IPS-15b (cell line): Measurements from ENCODE around the gene ELOA2.
A peak's percentile ranks its signal among the peaks of the same experiment; 100 is the strongest.

ENCODE experiments used
- H3K27me3 ChIP-seq: one replicate; pipeline ENCODE4 v1.6.1; 2013; ENCODE audit warnings: low read length; ENCODE audit not compliant: control insufficient read depth, insufficient read depth
- H3K36me3 ChIP-seq: one replicate; pipeline ENCODE4 v1.6.1; 2013; ENCODE audit warnings: low read length; ENCODE audit not compliant: control insufficient read depth, insufficient read depth
- H3K4me1 ChIP-seq: one replicate; pipeline ENCODE4 v1.6.1; 2013; ENCODE audit warnings: mild to moderate bottlenecking, low read length; ENCODE audit not compliant: control insufficient read depth, insufficient read depth
- H3K4me3 ChIP-seq: one replicate; pipeline ENCODE4 v1.5.1; 2013; ENCODE audit warnings: low read depth, low read length
- H3K9ac ChIP-seq: one replicate; pipeline ENCODE4 v1.6.1; 2013; ENCODE audit warnings: low read depth, mild to moderate bottlenecking, low read length
- H3K9me3 ChIP-seq: one replicate; pipeline ENCODE4 v1.6.1; 2013; ENCODE audit warnings: mild to moderate bottlenecking, low read length; ENCODE audit not compliant: control insufficient read depth, insufficient read depth

The ELOA2 gene

GRCh38 chr18:47035156-47035671 is at the start of gene ELOA2:
ELOA2 (minus strand) TSS chr18:47035621; CDS start chr18:47035264, 357 bp downstream.
- Histone ChIP-seq H3K4me1 (no peaks in the 10 kb centered on the region), H3K27me3 (no peaks in the 10 kb centered on the region), H3K4me3 (no peak within 1 kb of the TSS), H3K9me3 (no peaks in the 10 kb centered on the region), H3K36me3 (no peaks in the 10 kb centered on the region), H3K9ac (no peak within 1 kb of the TSS)

GRCh38 chr18:47081578-47081977 is 46.2 kb upstream of the ELOA2 start:
- no peaks in the 10 kb centered on the region for H3K4me1 ChIP-seq
- no peaks in the 10 kb centered on the region for H3K36me3 ChIP-seq
- H3K9ac ChIP-seq: no peak overlapping the region
- H3K9me3 ChIP-seq: no peaks in the 10 kb centered on the region
- no peak overlapping the region for H3K4me3 ChIP-seq
- H3K27me3 ChIP-seq: no peaks in the 10 kb centered on the region

- no peak overlapping the region for H3K9ac ChIP-seq
- H3K27me3 ChIP-seq: no peaks in the 10 kb centered on the region
- no peak overlapping the region for H3K4me3 ChIP-seq
- no peaks in the 10 kb centered on the region for H3K36me3 ChIP-seq
- no peaks in the 10 kb centered on the region for H3K4me1 ChIP-seq
- no peaks in the 10 kb centered on the region for H3K9me3 ChIP-seq
These were observed 45.5 kb upstream of the ELOA2 start for GRCh38 chr18:47080872-47081271.

- Histone ChIP-seq H3K4me3 (no peak overlapping the region), H3K9ac (no peak overlapping the region), H3K4me1 (peaks cover 7% of the 10 kb centered on the region), H3K36me3 (no peaks in the 10 kb centered on the region), H3K9me3 (no peaks in the 10 kb centered on the region), H3K27me3 (no peaks in the 10 kb centered on the region)
These were observed 41.7 kb upstream of the ELOA2 start for GRCh38 chr18:47077111-47077510.

- H3K4me3 ChIP-seq: no peak overlapping the region
- H3K27me3 ChIP-seq: no peaks in the 10 kb centered on the region
- no peaks in the 10 kb centered on the region for H3K36me3 ChIP-seq
- H3K4me1 ChIP-seq: peaks cover 7% of the 10 kb centered on the region
- H3K9me3 ChIP-seq: no peaks in the 10 kb centered on the region
- peak overlapping the region; percentile 17 for H3K9ac ChIP-seq
These were observed 39.9 kb upstream of the ELOA2 start for GRCh38 chr18:47075098-47075883.

GRCh38 chr18:47067648-47068047 is 32.2 kb upstream of the ELOA2 start:
- no peaks in the 10 kb centered on the region for H3K4me1 ChIP-seq

GRCh38 chr18:47063096-47063495 is 27.7 kb upstream of the ELOA2 start:
- Histone ChIP-seq H3K36me3 (no peaks in the 10 kb centered on the region), H3K4me3 (no peak overlapping the region), H3K9ac (no peak overlapping the region), H3K27me3 (no peaks in the 10 kb centered on the region), H3K9me3 (no peaks in the 10 kb centered on the region), H3K4me1 (no peaks in the 10 kb centered on the region)

More at GRCh38 chr18:47067648-47068047, 32.2 kb upstream of the ELOA2 start:
- Histone ChIP-seq H3K4me3 (no peak overlapping the region), H3K36me3 (no peaks in the 10 kb centered on the region), H3K9me3 (no peaks in the 10 kb centered on the region), H3K27me3 (no peaks in the 10 kb centered on the region), H3K9ac (no peak overlapping the region)

GRCh38 chr18:47062471-47062870 is 27.1 kb upstream of the ELOA2 start:
- Histone ChIP-seq H3K4me3 (no peak overlapping the region), H3K4me1 (no peaks in the 10 kb centered on the region)

GRCh38 chr18:47054369-47054768 is 18.9 kb upstream of the ELOA2 start:
- Histone ChIP-seq H3K9ac (no peak overlapping the region), H3K4me1 (no peaks in the 10 kb centered on the region), H3K27me3 (no peaks in the 10 kb centered on the region), H3K36me3 (no peaks in the 10 kb centered on the region), H3K9me3 (no peaks in the 10 kb centered on the region), H3K4me3 (no peak overlapping the region)

More at GRCh38 chr18:47062471-47062870, 27.1 kb upstream of the ELOA2 start:
- no peaks in the 10 kb centered on the region for H3K36me3 ChIP-seq
- H3K9ac ChIP-seq: no peak overlapping the region
- no peaks in the 10 kb centered on the region for H3K9me3 ChIP-seq
- no peaks in the 10 kb centered on the region for H3K27me3 ChIP-seq

- Histone ChIP-seq H3K9me3 (no peaks in the 10 kb centered on the region), H3K27me3 (no peaks in the 10 kb centered on the region), H3K4me1 (no peaks in the 10 kb centered on the region), H3K36me3 (no peaks in the 10 kb centered on the region), H3K4me3 (no peak overlapping the region), H3K9ac (no peak overlapping the region)
These were observed 15.0 kb upstream of the ELOA2 start for GRCh38 chr18:47050468-47050867.

GRCh38 chr18:47040982-47041381 is 5.6 kb upstream of the ELOA2 start:
- no peaks in the 10 kb centered on the region for H3K27me3 ChIP-seq
- H3K9ac ChIP-seq: no peak overlapping the region
- no peaks in the 10 kb centered on the region for H3K36me3 ChIP-seq
- H3K4me3 ChIP-seq: no peak overlapping the region
- no peaks in the 10 kb centered on the region for H3K4me1 ChIP-seq
- H3K9me3 ChIP-seq: no peaks in the 10 kb centered on the region

GRCh38 chr18:47036927-47037578 is 1.6 kb upstream of the ELOA2 start:
- H3K4me3 ChIP-seq: no peak overlapping the region

More at GRCh38 chr18:47036927-47037578, 1.6 kb upstream of the ELOA2 start:
- no peak overlapping the region for H3K9ac ChIP-seq
- H3K4me1 ChIP-seq: no peaks in the 10 kb centered on the region
- H3K9me3 ChIP-seq: no peaks in the 10 kb centered on the region
- no peaks in the 10 kb centered on the region for H3K27me3 ChIP-seq
- no peaks in the 10 kb centered on the region for H3K36me3 ChIP-seq
